Measurements from ENCODE around the gene GRID1. TPM values are rescaled to one million over a fixed set of nuclear protein-coding genes. Genes with fewer than 3 reads are reported as not detected.

The GRID1 gene
- polyA plus RNA-seq, 1 donor (not counting 4 experiments of a cell fraction or from before 2014, with no cell fraction given), result 0.01 TPM

GRCh38 chr10:86024281-86025041 is 342.1 kb downstream of the GRID1 start:
- no peak overlapping the region for H2AFZ ChIP-seq (ENCODE audit: control insufficient read depth, low read length)
- no peak overlapping the region for H3K27ac ChIP-seq (ENCODE audit: control insufficient read depth, insufficient read depth, low read length)
- no peak overlapping the region for H3K9ac ChIP-seq (ENCODE audit: control insufficient read depth, extremely low read depth, insufficient read depth, low read length)
- no peaks in the 10 kb centered on the region for H3K27me3 ChIP-seq (ENCODE audit: control insufficient read depth, extremely low read depth, insufficient read depth, low read length)
- no peaks in the 10 kb centered on the region for H3K9me3 ChIP-seq (ENCODE audit: control insufficient read depth, low read depth, low read length)
- H3K79me2 ChIP-seq (ENCODE audit: control insufficient read depth, insufficient read depth, low read length), result no peaks in the 10 kb centered on the region
- no peak for DNase-seq (ENCODE audit: low read depth, low spot score)
- TF ChIP-seq, protein P1, sequence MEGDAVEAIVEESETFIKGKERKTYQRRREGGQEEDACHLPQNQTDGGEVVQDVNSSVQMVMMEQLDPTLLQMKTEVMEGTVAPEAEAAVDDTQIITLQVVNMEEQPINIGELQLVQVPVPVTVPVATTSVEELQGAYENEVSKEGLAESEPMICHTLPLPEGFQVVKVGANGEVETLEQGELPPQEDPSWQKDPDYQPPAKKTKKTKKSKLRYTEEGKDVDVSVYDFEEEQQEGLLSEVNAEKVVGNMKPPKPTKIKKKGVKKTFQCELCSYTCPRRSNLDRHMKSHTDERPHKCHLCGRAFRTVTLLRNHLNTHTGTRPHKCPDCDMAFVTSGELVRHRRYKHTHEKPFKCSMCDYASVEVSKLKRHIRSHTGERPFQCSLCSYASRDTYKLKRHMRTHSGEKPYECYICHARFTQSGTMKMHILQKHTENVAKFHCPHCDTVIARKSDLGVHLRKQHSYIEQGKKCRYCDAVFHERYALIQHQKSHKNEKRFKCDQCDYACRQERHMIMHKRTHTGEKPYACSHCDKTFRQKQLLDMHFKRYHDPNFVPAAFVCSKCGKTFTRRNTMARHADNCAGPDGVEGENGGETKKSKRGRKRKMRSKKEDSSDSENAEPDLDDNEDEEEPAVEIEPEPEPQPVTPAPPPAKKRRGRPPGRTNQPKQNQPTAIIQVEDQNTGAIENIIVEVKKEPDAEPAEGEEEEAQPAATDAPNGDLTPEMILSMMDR (optimal IDR thresholded peaks at IDR 0.05 in 1 of 3, IDR thresholded peaks at IDR 0.05 in 1 of 3, conservative IDR thresholded peaks at IDR 0.05 in 1 of 3; ENCODE audit: extremely low read depth in 1 of 3, insufficient read depth in 2 of 3, low read length in 3 of 3), result no peak
- TF ChIP-seq EZH2 (IDR thresholded peaks at IDR 0.05; ENCODE audit: low read length), result no peak
- no peaks in the 10 kb centered on the region for H3K4me1 ChIP-seq (ENCODE audit: control insufficient read depth, extremely low read depth, insufficient read depth, low read length)
- dilution Hi-C loops (cut with MboI; ENCODE audit: extremely low pct_ligation_motif_present, low sequenced_read_pairs), result no loop called here
- FAIRE-seq, result no peak
- H3K9me1 ChIP-seq (ENCODE audit: control insufficient read depth, extremely low read depth, insufficient read depth, low read length), result no peaks in the 10 kb centered on the region
- no peaks in the 10 kb centered on the region for H3K36me3 ChIP-seq (ENCODE audit: control insufficient read depth in 2 of 2, extremely low read depth in 1 of 2, insufficient read depth in 2 of 2, low read length in 2 of 2)
- H4K20me1 ChIP-seq (ENCODE audit: control insufficient read depth, extremely low read depth, insufficient read depth, low read length), result no peaks in the 10 kb centered on the region
- no peak overlapping the region for H3K4me3 ChIP-seq (ENCODE audit: control insufficient read depth in 2 of 3, extremely low read depth in 1 of 3, insufficient read depth in 2 of 3, low read depth in 1 of 3, low read length in 3 of 3)
- H3K4me2 ChIP-seq (ENCODE audit: control insufficient read depth, extremely low read depth, insufficient read depth, low read depth, low read length), result no peak overlapping the region

DNA sequence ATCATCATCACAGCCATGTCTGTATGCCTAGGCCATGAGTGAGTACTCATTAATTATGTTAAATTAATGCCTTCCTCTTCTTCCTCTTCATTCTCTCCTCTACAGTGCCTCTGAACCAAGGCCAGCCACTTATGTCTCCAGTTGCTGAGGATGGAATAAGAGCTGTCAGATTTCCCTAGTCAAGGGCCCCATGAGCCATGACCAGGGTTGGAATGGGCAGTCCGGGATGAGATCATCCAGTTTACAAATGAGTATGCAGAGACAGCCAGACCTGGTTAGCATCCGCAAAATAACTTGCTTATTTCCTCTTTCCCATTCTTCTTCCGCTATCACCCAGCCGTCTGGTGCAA is 342.7 kb downstream of the GRID1 start:
- Histone ChIP-seq H3K36me3 (ENCODE audit: control insufficient read depth in 2 of 2, extremely low read depth in 1 of 2, insufficient read depth in 2 of 2, low read length in 2 of 2) (no peaks in the 10 kb centered on the region), H3K4me1 (ENCODE audit: control insufficient read depth, extremely low read depth, insufficient read depth, low read length) (no peaks in the 10 kb centered on the region), H2AFZ (ENCODE audit: control insufficient read depth, low read length) (no peak overlapping the region), H3K79me2 (ENCODE audit: control insufficient read depth, insufficient read depth, low read length) (no peaks in the 10 kb centered on the region), H3K27ac (ENCODE audit: control insufficient read depth, insufficient read depth, low read length) (no peak overlapping the region), H3K27me3 (ENCODE audit: control insufficient read depth, extremely low read depth, insufficient read depth, low read length) (no peaks in the 10 kb centered on the region), H4K20me1 (ENCODE audit: control insufficient read depth, extremely low read depth, insufficient read depth, low read length) (no peaks in the 10 kb centered on the region), H3K9me1 (ENCODE audit: control insufficient read depth, extremely low read depth, insufficient read depth, low read length) (no peaks in the 10 kb centered on the region), H3K4me3 (ENCODE audit: control insufficient read depth in 2 of 3, extremely low read depth in 1 of 3, insufficient read depth in 2 of 3, low read depth in 1 of 3, low read length in 3 of 3) (no peak overlapping the region), H3K9ac (ENCODE audit: control insufficient read depth, extremely low read depth, insufficient read depth, low read length) (no peak overlapping the region), H3K9me3 (ENCODE audit: control insufficient read depth, low read depth, low read length) (no peaks in the 10 kb centered on the region), H3K4me2 (ENCODE audit: control insufficient read depth, extremely low read depth, insufficient read depth, low read depth, low read length) (no peak overlapping the region)
- no peak for DNase-seq (ENCODE audit: low read depth, low spot score)
- no peak for TF ChIP-seq EZH2 (IDR thresholded peaks at IDR 0.05; ENCODE audit: low read length)
- TF ChIP-seq, protein P1 (optimal IDR thresholded peaks at IDR 0.05 in 1 of 3, IDR thresholded peaks at IDR 0.05 in 1 of 3, conservative IDR thresholded peaks at IDR 0.05 in 1 of 3; ENCODE audit: extremely low read depth in 1 of 3, insufficient read depth in 2 of 3, low read length in 3 of 3), result no peak
- FAIRE-seq, result no peak
- dilution Hi-C loops (cut with MboI; ENCODE audit: extremely low pct_ligation_motif_present, low sequenced_read_pairs), result no loop called here
